HCT116 (cell line): Measurements from ENCODE around the gene THEM4. TPM values are rescaled to one million over a fixed set of nuclear protein-coding genes. Genes with fewer than 3 reads are reported as not detected.

Experiments used
- ATAC-seq: fragments of 200-7000 bp; cut with Tn5 transposase; 2 replicates; pipeline ENCODE4 v1.9.1; 2020; ENCODE audit warnings: mild to moderate bottlenecking, moderate library complexity
- BruUV-seq: library from RNA; stranded (reverse); fragments of 400-500 nt; replicated peaks from 2 replicates; lab custom pipeline; 2021; lab: Mats Ljungman, UMichigan
- CTCF ChIA-PET: fragments of 300-600 bp; sonication (Branson Sonifier 250); formaldehyde crosslinking; loops from one replicate; lab custom pipeline; 2021; ENCODE audit warnings: antibody characterized with exemption; lab: Charles Lee
- POLR2A ChIA-PET: fragments of 300-600, 350-600 bp; sonication (Branson Sonifier 250); formaldehyde crosslinking; loops from one replicate; lab custom pipeline; 2021; ENCODE audit warnings: antibody characterized with exemption; lab: Charles Lee
- RAD21 ChIA-PET, 2 experiments: fragments of 300-600 bp; sonication (Branson Sonifier 250); formaldehyde crosslinking; loops; one replicate each; lab custom pipeline; 2023; ENCODE audit warnings: low total read pairs in 2 of 2; ENCODE audit not compliant: uncharacterized antibody in 2 of 2, unreplicated experiment in 2 of 2, low non-redundant PET in 1 of 2; lab: Charles Lee
- DNase-seq: peaks from one replicate; pipeline ENCODE4 v3.0.0-alpha.2; 2010; ENCODE audit warnings: low read depth, low spot score
- H2AFZ ChIP-seq: fragments of 200-600 bp; shearing (Covaris generic), sonication (generic); 2 replicates; pipeline ENCODE4 v1.6.1; 2017; ENCODE audit warnings: low read depth, mixed run types, mixed read lengths, antibody characterized with exemption, low read length; ENCODE audit not compliant: poor library complexity, severe bottlenecking
- H3K27ac ChIP-seq: 2 replicates; pipeline ENCODE4 v1.5.1; 2012; ENCODE audit warnings: low read depth, low read length
- H3K27me3 ChIP-seq: fragments of 200-600 bp; sonication (generic); 2 replicates; pipeline ENCODE4 v1.6.1; 2016; ENCODE audit warnings: mixed run types, low read length, mixed read lengths; ENCODE audit not compliant: insufficient read depth
- H3K36me3 ChIP-seq, 2 experiments: fragments of 200-500 bp in 1 of 2; fragments of 200-600 bp in 1 of 2; sonication (Bioruptor generic) in 1 of 2; sonication (generic) in 1 of 2; 2 replicates each; pipeline versions ENCODE4 v1.5.1 to v1.6.1; 2014 to 2016; ENCODE audit warnings: low read length in 2 of 2, inconsistent platforms in 1 of 2, mixed read lengths in 1 of 2, mixed run types in 1 of 2; ENCODE audit not compliant: insufficient read depth in 2 of 2, control insufficient read depth in 1 of 2
- H3K4me1 ChIP-seq, 2 experiments: fragments of 200-600 bp in 1 of 2; sonication (generic) in 1 of 2; 2 replicates each; pipeline versions ENCODE4 v1.5.1 to v1.6.1; 2012 to 2017; ENCODE audit warnings: low read length in 2 of 2, inconsistent platforms in 1 of 2, mild to moderate bottlenecking in 1 of 2, mixed read lengths in 1 of 2, mixed run types in 1 of 2, moderate library complexity in 1 of 2; ENCODE audit not compliant: insufficient read depth in 2 of 2, control insufficient read depth in 1 of 2
- H3K4me2 ChIP-seq: fragments of 200-600 bp; sonication (generic); 2 replicates; pipeline ENCODE4 v1.6.1; 2017; ENCODE audit warnings: mixed run types, low read length, mixed read lengths
- H3K4me3 ChIP-seq, 2 experiments: fragments of 200-600 bp in 1 of 2; sonication (generic) in 1 of 2; replicated peaks in 1 of 2; 2 replicates each; pipeline ENCODE4 v1.5.1; 2011 to 2016; ENCODE audit warnings: low read length in 2 of 2, control low read depth in 1 of 2, low read depth in 1 of 2, mild to moderate bottlenecking in 1 of 2, mixed read lengths in 1 of 2, mixed run types in 1 of 2
- H3K79me2 ChIP-seq: fragments of 200-600 bp; sonication (generic); 2 replicates; pipeline ENCODE4 v1.6.1; 2017; ENCODE audit warnings: mild to moderate bottlenecking, mixed run types, low read length, moderate library complexity, mixed read lengths; ENCODE audit not compliant: insufficient read depth
- H3K9ac ChIP-seq: fragments of 200-600 bp; sonication (generic); 2 replicates; pipeline ENCODE4 v1.6.1; 2016; ENCODE audit warnings: low read length, mixed read lengths
- H3K9me2 ChIP-seq: fragments of 200-600 bp; sonication (generic), shearing (Covaris generic); 2 replicates; pipeline ENCODE4 v1.6.1; 2017; ENCODE audit warnings: mixed run types, mild to moderate bottlenecking, moderate library complexity; ENCODE audit not compliant: insufficient read depth
- H3K9me3 ChIP-seq, 2 experiments: fragments of 200-500 bp in 1 of 2; fragments of 200-600 bp in 1 of 2; sonication (Bioruptor generic) in 1 of 2; sonication (generic) in 1 of 2; 2 replicates each; pipeline ENCODE4 v1.6.1; 2014 to 2017; ENCODE audit warnings: low read length in 2 of 2, mixed read lengths in 2 of 2, inconsistent platforms in 1 of 2, low read depth in 1 of 2, mild to moderate bottlenecking in 1 of 2, mixed run types in 1 of 2, moderate library complexity in 1 of 2; ENCODE audit not compliant: control insufficient read depth in 1 of 2, insufficient read depth in 1 of 2
- H4K20me1 ChIP-seq: fragments of 200-600 bp; sonication (generic), shearing (Covaris generic); 2 replicates; pipeline ENCODE4 v1.6.1; 2017; ENCODE audit warnings: mixed run types, mild to moderate bottlenecking, moderate library complexity; ENCODE audit not compliant: insufficient read depth
- ATF3 ChIP-seq: IDR thresholded peaks from 2 replicates; pipeline ENCODE4 v1.6.1; 2012
- CBX3 ChIP-seq: IDR thresholded peaks from 2 replicates; pipeline ENCODE4 v1.6.1; 2012; ENCODE audit warnings: low read depth
- CEBPB ChIP-seq: IDR thresholded peaks from 2 replicates; pipeline ENCODE4 v1.6.1; 2012; ENCODE audit warnings: low read depth
- EGR1 ChIP-seq: IDR thresholded peaks from 2 replicates; pipeline ENCODE4 v1.6.1; 2012; ENCODE audit warnings: low read depth
- ELF1 ChIP-seq: IDR thresholded peaks from 2 replicates; pipeline ENCODE4 v1.6.1; 2012; ENCODE audit warnings: low read depth, borderline replicate concordance
- EZH2phosphoT487 ChIP-seq: fragments of 200-600 bp; IDR thresholded peaks from 2 replicates; pipeline ENCODE4 v1.6.1; 2018; ENCODE audit warnings: antibody characterized with exemption, borderline replicate concordance
- FOSL1 ChIP-seq: IDR thresholded peaks from 2 replicates; pipeline ENCODE4 v1.6.1; 2012; ENCODE audit warnings: low read depth
- JUND ChIP-seq: IDR thresholded peaks from 2 replicates; pipeline ENCODE4 v1.6.1; 2012
- POLR2A ChIP-seq: IDR thresholded peaks from 2 replicates; pipeline ENCODE4 v1.7.0; 2011; ENCODE audit warnings: borderline replicate concordance; ENCODE audit not compliant: insufficient read depth, insufficient read length; ENCODE audit errors: extremely low read depth
- RAD21 ChIP-seq: IDR thresholded peaks from 2 replicates; pipeline ENCODE4 v1.6.1; 2012; ENCODE audit warnings: low read depth, mild to moderate bottlenecking
- SP1 ChIP-seq: IDR thresholded peaks from 2 replicates; pipeline ENCODE4 v1.6.1; 2012; ENCODE audit warnings: low read depth
- ZBTB33 ChIP-seq: IDR thresholded peaks from 2 replicates; pipeline ENCODE4 v1.6.1; 2011; ENCODE audit warnings: mild to moderate bottlenecking, low read length, moderate library complexity; ENCODE audit not compliant: insufficient replicate concordance; ENCODE audit errors: extremely low read depth
- ZNF274 ChIP-seq: fragments of 200-500 bp; sonication (Bioruptor generic); IDR thresholded peaks from 2 replicates; pipeline ENCODE4 v1.6.1; 2014; ENCODE audit warnings: mild to moderate bottlenecking, low read depth, low read length, inconsistent platforms
- intact Hi-C: fragments of 100-400 bp; cut with micrococcal nuclease; formaldehyde crosslinking; loops from 2 replicates; pipeline ENCODE4 v1.10.0; 2022
- total RNA-seq: library from RNA; stranded (reverse); gene quantifications from one replicate; pipeline ENCODE4 v1.2.1, GENCODE V29; 2021; ENCODE audit not compliant: unreplicated experiment
- TF ChIP-seq, protein P1 (sequence below): IDR thresholded peaks from 2 replicates; pipeline ENCODE4 v1.6.1; 2012; ENCODE audit warnings: low read depth
- TF ChIP-seq, protein P2 (sequence below), 3 experiments: fragments of 200-600 bp in 1 of 3; sonication (generic) in 1 of 3; IDR thresholded peaks in 2 of 3; conservative IDR thresholded peaks in 1 of 3; 2 replicates each; pipeline ENCODE4 v1.5.1; 2012 to 2017; ENCODE audit warnings: low read depth in 2 of 3, low read length in 2 of 3, antibody characterized with exemption in 1 of 3, borderline replicate concordance in 1 of 3, control low read depth in 1 of 3, mild to moderate bottlenecking in 1 of 3, mixed read lengths in 1 of 3, mixed run types in 1 of 3, moderate library complexity in 1 of 3; ENCODE audit not compliant: insufficient read depth in 1 of 3
- TF ChIP-seq, protein P3 (sequence below): IDR thresholded peaks from 2 replicates; pipeline ENCODE4 v1.6.1; 2012

Gene THEM4
- total RNA-seq, 1 experiment from 2014 or later, result 17.0 TPM

GRCh38 chr1:151918819-151919610 lies 9.7 kb upstream of the THEM4 start:
- Histone ChIP-seq H3K36me3 (no peaks in the 10 kb centered on the region), H3K27ac (no peak overlapping the region), H3K27me3 (no peaks in the 10 kb centered on the region), H3K9ac (no peak overlapping the region), H3K4me1 (peaks cover 10 to 17% of the 10 kb centered on the region in 2 experiments), H3K9me3 (no peaks in the 10 kb centered on the region), H3K79me2 (no peaks in the 10 kb centered on the region), H4K20me1 (no peaks in the 10 kb centered on the region), H3K9me2 (no peaks in the 10 kb centered on the region), H3K4me2 (peak overlapping the region; percentile 47), H3K4me3 (0 out of 4 replicates have a peak overlapping the region, but pooled peaks of 1 of the 2 experiments have one; percentile 9), H2AFZ (no peak overlapping the region)
- DNase-seq (no peak), ATAC-seq (peak; percentile 67)
- TF ChIP-seq CBX3 (no peak), POLR2A (no peak), SP1 (peak; percentile 30; the same call in 1 of the 2 replicates), RAD21 (no peak), ZBTB33 (no peak), FOSL1 (peak; percentile 59), ELF1 (no peak), EGR1 (no peak), ZNF274 (no peak), EZH2phosphoT487 (no peak), JUND (peak; percentile 46; the same call in 1 of the 2 replicates), CEBPB (no peak; the same call in none of the 2 replicates), ATF3 (no peak)
- TF ChIP-seq, protein P1, sequence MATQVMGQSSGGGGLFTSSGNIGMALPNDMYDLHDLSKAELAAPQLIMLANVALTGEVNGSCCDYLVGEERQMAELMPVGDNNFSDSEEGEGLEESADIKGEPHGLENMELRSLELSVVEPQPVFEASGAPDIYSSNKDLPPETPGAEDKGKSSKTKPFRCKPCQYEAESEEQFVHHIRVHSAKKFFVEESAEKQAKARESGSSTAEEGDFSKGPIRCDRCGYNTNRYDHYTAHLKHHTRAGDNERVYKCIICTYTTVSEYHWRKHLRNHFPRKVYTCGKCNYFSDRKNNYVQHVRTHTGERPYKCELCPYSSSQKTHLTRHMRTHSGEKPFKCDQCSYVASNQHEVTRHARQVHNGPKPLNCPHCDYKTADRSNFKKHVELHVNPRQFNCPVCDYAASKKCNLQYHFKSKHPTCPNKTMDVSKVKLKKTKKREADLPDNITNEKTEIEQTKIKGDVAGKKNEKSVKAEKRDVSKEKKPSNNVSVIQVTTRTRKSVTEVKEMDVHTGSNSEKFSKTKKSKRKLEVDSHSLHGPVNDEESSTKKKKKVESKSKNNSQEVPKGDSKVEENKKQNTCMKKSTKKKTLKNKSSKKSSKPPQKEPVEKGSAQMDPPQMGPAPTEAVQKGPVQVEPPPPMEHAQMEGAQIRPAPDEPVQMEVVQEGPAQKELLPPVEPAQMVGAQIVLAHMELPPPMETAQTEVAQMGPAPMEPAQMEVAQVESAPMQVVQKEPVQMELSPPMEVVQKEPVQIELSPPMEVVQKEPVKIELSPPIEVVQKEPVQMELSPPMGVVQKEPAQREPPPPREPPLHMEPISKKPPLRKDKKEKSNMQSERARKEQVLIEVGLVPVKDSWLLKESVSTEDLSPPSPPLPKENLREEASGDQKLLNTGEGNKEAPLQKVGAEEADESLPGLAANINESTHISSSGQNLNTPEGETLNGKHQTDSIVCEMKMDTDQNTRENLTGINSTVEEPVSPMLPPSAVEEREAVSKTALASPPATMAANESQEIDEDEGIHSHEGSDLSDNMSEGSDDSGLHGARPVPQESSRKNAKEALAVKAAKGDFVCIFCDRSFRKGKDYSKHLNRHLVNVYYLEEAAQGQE, result no peak
- TF ChIP-seq, protein P2, sequence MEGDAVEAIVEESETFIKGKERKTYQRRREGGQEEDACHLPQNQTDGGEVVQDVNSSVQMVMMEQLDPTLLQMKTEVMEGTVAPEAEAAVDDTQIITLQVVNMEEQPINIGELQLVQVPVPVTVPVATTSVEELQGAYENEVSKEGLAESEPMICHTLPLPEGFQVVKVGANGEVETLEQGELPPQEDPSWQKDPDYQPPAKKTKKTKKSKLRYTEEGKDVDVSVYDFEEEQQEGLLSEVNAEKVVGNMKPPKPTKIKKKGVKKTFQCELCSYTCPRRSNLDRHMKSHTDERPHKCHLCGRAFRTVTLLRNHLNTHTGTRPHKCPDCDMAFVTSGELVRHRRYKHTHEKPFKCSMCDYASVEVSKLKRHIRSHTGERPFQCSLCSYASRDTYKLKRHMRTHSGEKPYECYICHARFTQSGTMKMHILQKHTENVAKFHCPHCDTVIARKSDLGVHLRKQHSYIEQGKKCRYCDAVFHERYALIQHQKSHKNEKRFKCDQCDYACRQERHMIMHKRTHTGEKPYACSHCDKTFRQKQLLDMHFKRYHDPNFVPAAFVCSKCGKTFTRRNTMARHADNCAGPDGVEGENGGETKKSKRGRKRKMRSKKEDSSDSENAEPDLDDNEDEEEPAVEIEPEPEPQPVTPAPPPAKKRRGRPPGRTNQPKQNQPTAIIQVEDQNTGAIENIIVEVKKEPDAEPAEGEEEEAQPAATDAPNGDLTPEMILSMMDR (IDR thresholded peaks at IDR 0.05 in 2 of 3, conservative IDR thresholded peaks at IDR 0.05 in 1 of 3; ENCODE audit: borderline replicate concordance in 1 of 3, insufficient read depth in 1 of 3, low read depth in 2 of 3, low read length in 2 of 3), result no peak
- TF ChIP-seq, protein P3, sequence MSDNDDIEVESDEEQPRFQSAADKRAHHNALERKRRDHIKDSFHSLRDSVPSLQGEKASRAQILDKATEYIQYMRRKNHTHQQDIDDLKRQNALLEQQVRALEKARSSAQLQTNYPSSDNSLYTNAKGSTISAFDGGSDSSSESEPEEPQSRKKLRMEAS, result no peak
- ChIA-PET POLR2A (no interaction called here), RAD21 (no interaction called here), CTCF (interaction anchor here (1.5 kb wide), 1 partner anchor 10 kb away, joined by 4 read pairs; the partner anchor contains the start of gene THEM4)
- intact Hi-C loops, result no loop called here
- BruUV-seq, result no TSS peak
